Thoracic aorta endothelial cell (primary cell): Measurements from ENCODE around the gene SNX8. TPM values are rescaled to one million over a fixed set of nuclear protein-coding genes. Genes with fewer than 3 reads are reported as not detected.

Experiments
- total RNA-seq: library from RNA; depleted of rRNA; stranded (reverse); fragments of >200 nt; gene quantifications from 2 replicates; pipeline ENCODE4 v1.2.3, GENCODE V29; 2012

The SNX8 gene, protein sequence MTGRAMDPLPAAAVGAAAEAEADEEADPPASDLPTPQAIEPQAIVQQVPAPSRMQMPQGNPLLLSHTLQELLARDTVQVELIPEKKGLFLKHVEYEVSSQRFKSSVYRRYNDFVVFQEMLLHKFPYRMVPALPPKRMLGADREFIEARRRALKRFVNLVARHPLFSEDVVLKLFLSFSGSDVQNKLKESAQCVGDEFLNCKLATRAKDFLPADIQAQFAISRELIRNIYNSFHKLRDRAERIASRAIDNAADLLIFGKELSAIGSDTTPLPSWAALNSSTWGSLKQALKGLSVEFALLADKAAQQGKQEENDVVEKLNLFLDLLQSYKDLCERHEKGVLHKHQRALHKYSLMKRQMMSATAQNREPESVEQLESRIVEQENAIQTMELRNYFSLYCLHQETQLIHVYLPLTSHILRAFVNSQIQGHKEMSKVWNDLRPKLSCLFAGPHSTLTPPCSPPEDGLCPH
- 7.3 and 10.8 TPM in 2 replicates for total RNA-seq

DNA sequence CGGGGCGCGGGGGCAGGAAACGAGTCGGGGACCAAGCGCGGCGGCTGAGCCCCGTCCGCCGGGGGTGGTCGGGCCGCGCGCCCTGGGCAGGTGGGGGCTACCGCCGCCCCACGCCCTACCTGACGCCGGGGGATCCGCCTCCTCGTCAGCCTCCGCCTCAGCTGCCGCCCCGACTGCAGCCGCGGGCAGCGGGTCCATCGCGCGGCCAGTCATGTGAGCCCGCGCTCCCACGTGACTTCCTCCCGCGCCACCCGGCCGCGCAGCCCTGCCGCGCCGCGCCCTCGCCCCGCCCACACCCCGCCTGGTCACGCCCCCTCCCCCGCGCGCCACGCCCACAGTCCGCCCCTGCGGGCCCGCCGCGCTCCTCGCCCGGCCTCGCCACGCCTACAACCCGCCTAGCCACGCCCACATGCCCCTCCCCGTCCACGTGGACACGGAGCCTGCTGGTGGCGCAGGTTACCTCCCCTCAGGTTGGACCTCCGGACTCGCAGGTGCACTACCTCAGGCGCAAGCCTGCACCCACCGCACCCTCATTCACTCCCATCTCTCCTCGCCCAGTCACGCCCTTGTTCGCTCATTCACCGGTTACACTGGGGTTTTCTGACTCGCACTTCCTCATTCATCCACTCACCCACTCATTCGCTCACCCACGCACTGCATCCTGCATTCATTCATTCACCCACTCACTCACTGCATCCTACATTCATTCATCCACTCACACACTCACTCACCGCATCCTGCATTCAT is at the start of gene SNX8:
TSS of gene SNX8 (minus strand) at position 233 of the 747 bp plus-strand sequence. CDS start at position 213, 20 bp downstream.

DNA sequence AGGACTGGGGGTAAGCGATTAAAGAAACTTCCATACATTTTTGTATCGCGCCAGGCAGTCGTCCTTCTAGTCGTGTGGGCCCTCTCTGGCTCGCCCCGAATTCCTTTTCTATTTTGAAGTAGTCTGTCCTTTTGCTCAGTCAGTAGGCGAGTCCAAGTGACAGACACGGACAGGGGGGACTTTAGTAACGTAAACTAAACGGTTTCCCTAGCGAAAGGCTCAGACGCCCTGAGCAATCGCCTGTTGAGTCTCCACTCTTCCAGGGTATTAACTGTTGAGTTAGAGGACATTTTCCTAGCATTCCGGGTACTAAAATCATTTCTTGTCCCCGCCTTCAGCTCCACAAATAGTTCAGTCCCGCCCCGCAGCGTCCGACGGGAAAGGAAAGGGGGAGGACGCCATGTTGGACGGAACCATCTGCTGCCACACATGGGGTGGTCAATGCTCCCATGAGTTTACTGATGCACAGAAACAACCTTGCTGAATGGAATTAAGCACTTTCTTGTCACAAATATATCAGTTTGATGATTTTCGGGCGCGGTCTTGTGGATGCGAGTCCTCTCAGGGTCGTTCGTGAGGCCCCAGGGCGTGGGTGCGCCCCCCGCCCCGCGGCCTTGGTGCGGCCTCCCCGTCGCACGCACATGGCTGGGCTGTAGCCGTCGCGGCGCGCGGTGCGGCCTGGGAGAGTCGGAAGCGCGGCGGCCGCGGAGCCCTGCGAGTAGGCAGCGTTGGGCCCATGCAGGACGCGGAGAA is 40.1 kb upstream of the SNX8 start, which contains the start of gene EIF3B:
TSS of gene EIF3B (plus strand) at position 642 of the 753 bp plus-strand sequence. CDS start at position 737, 95 bp downstream.

DNA sequence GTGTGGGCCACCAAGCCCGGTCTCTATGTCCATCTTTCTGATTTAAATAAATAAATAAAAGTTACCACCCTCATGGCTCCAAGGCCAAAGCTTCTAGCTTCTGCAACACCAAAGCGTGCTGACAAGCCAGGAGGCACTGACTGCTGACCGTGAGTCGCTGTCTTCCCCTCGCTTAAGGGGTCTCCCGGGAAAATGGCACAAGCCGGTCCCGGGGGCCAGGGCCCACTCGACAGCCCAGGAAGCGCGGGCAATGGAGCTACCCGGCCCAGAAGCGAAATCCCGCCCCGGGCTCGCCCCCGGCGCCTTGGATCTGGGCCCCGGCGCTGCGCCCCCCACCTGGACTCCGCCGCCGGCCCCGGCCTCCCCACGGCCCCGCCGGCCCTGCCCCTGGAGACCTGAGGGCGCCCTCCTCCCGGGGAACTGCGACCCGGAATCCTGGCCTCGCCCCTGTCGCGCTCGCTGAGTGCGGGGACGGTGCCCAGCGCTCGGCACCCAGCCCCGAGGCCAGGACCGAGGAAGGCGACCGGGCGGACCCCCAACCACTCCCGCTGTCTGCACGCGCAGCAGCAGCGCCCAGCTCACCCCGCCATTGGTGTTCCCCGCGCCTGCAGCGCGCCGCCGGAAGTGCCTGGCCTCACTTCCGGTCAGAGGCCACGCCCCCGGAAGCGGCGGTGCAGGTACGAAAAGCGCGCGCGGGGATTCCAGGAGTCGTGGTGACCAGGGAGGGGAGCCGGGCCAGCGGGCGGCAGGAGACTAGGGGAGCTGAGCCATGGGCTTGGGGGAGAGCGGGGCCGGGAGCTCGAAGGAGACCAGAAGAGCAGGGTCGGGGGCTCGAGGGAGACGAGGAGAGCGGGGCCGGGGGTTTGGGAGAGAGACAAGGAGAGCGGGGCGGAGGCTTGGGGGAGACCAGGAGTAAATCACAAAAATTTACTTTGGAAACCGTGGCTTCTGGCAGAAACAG is 72.4 kb downstream of the SNX8 start, which contains the start of the genes MRM2 and NUDT1:
TSS of gene MRM2 (minus strand) at position 626 of the 961 bp plus-strand sequence. CDS start at position 590, 36 bp downstream.
TSS of gene NUDT1 (plus strand) at position 647 of the 961 bp plus-strand sequence. CDS start 2,349 bp downstream, outside the sequence.

DNA sequence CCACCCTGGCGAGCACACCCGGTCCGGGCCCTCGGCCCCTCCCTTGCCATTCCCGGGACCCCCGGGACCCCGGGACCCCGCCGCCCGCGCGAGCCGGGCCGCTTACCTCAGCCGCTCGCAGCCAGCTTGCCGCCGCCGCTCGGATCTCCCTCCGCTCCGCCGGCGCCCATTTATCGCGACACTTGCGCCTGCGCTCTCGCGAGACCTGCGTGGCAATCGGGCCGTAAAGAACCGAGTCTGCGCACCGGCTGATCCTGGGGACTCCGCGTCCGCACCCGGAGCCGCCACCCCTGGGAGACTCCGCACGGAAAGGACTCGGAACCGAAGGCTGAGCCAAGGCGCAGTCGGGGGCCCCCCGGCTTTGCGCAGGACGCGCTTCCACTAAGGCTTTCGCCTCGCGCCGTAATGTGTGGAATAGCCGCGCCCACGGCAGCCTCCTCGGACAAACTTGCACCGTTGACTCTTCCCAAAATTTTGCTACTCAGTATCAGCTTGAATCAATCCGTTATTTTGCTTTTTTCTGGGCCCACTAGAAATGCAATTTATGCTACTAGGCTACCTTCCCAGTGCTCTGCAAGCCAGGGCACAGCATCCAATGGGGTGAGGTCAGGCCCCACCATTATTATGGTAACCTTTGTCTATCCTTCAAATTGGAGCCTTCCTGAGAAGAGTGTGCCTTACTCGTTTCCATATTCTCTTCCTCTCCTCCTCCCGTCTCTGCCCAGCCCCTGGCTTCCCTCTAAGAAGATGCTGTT is 81.3 kb downstream of the SNX8 start, which contains the start of gene MAD1L1:
TSS of gene MAD1L1 (minus strand) at position 180 of the 755 bp plus-strand sequence. CDS start 2,812 bp downstream, outside the sequence.

Other genes starting within 250 kb of the SNX8 start
- 29.5 and 45.5 TPM in 2 replicates for gene MAD1L1, start 81.5 kb downstream of the SNX8 start, total RNA-seq
- 16.9 and 17.7 TPM in 2 replicates for gene MRM2, start 72.2 kb downstream of the SNX8 start, total RNA-seq
- gene NUDT1, start 72.2 kb downstream of the SNX8 start, total RNA-seq = 11.4 and 13.6 TPM in 2 replicates
- gene EIF3B, start 40.4 kb upstream of the SNX8 start, total RNA-seq = 268 and 276 TPM in 2 replicates
- 6.3 and 9.4 TPM in 2 replicates for gene CHST12, start 89.2 kb upstream of the SNX8 start, total RNA-seq
- gene GRIFIN, start 162.0 kb upstream of the SNX8 start, total RNA-seq = not detected in 2 replicates
- gene LFNG, start 205.3 kb upstream of the SNX8 start, total RNA-seq = 8.8 and 10.8 TPM in 2 replicates
- 21.3 and 24.9 TPM in 2 replicates for gene BRAT1, start 241.1 kb upstream of the SNX8 start, total RNA-seq
- 9.9 and 15.0 TPM in 2 replicates for gene IQCE, start 244.5 kb upstream of the SNX8 start, total RNA-seq